KMS-11 (cell line): ENCODE results near the gene PLA2R1.
A peak's percentile ranks its signal among the peaks of the same experiment; 100 is the strongest.

Experiments used
- H2AFZ ChIP-seq: fragments of 200-600 bp; sonication (generic); 2 replicates; pipeline ENCODE4 v1.6.1; 2016; ENCODE audit warnings: antibody characterized with exemption, mixed run types, low read depth
- H3K27ac ChIP-seq: fragments of 200-600 bp; sonication (generic); 2 replicates; pipeline ENCODE4 v1.6.1; 2016; ENCODE audit warnings: mild to moderate bottlenecking, mixed run types
- H3K27me3 ChIP-seq: fragments of 200-600 bp; sonication (generic); 2 replicates; pipeline ENCODE4 v1.6.1; 2017; ENCODE audit warnings: mild to moderate bottlenecking, low read depth, mixed run types, moderate library complexity; ENCODE audit not compliant: insufficient read depth
- H3K36me3 ChIP-seq: fragments of 200-600 bp; sonication (generic); 2 replicates; pipeline ENCODE4 v1.6.1; 2017; ENCODE audit warnings: mild to moderate bottlenecking, mixed run types; ENCODE audit not compliant: insufficient read depth
- H3K4me1 ChIP-seq: fragments of 200-600 bp; sonication (generic); 2 replicates; pipeline ENCODE4 v1.6.1; 2016; ENCODE audit warnings: mild to moderate bottlenecking, low read depth, mixed run types; ENCODE audit not compliant: poor library complexity, severe bottlenecking
- H3K4me2 ChIP-seq: fragments of 200-600 bp; sonication (generic); 2 replicates; pipeline ENCODE4 v1.7.0; 2016; ENCODE audit warnings: mild to moderate bottlenecking, mixed run types
- H3K4me3 ChIP-seq: fragments of 200-600 bp; sonication (generic); IDR thresholded peaks from 2 replicates; pipeline ENCODE4 v1.6.1; 2017; ENCODE audit warnings: low read depth, low read length, mixed read lengths; ENCODE audit not compliant: insufficient read depth
- H3K79me2 ChIP-seq: fragments of 200-600 bp; sonication (generic); 2 replicates; pipeline ENCODE4 v1.6.1; 2016; ENCODE audit warnings: low read depth, mixed run types; ENCODE audit not compliant: insufficient read depth
- H3K9ac ChIP-seq: fragments of 200-600 bp; sonication (generic); 2 replicates; pipeline ENCODE4 v1.6.1; 2016; ENCODE audit warnings: mild to moderate bottlenecking, mixed run types
- H4K20me1 ChIP-seq: fragments of 200-600 bp; sonication (generic); 2 replicates; pipeline ENCODE4 v1.6.1; 2016; ENCODE audit warnings: mild to moderate bottlenecking, mixed run types; ENCODE audit not compliant: insufficient read depth
- CTCF ChIP-seq: fragments of 200-600 bp; sonication (generic); conservative IDR thresholded peaks from 2 replicates; pipeline ENCODE4 v1.6.1; 2017; ENCODE audit warnings: low read depth, mild to moderate bottlenecking, antibody characterized with exemption, low read length, moderate library complexity, mixed read lengths

Gene PLA2R1

GRCh38 chr2:159895258-159896065 lies 167.0 kb downstream of the PLA2R1 start:
- H4K20me1 ChIP-seq, result no peaks in the 10 kb centered on the region

GRCh38 chr2:159894145-159894838 lies 168.1 kb downstream of the PLA2R1 start:
- Histone ChIP-seq H3K27ac (peak overlapping the region; percentile 92), H3K4me1 (peaks cover 100% of the 10 kb centered on the region), H3K27me3 (no peaks in the 10 kb centered on the region), H3K4me2 (peak overlapping the region; percentile 75), H4K20me1 (no peaks in the 10 kb centered on the region), H3K9ac (peak overlapping the region; percentile 56), H3K79me2 (peaks cover 13% of the 10 kb centered on the region), H3K36me3 (no peaks in the 10 kb centered on the region), H3K4me3 (peak overlapping the region; percentile 66), H2AFZ (no peak overlapping the region)
- no peak for TF ChIP-seq CTCF

More at GRCh38 chr2:159895258-159896065, 167.0 kb downstream of the PLA2R1 start:
- no peak for TF ChIP-seq CTCF
- Histone ChIP-seq H3K4me1 (peaks cover 100% of the 10 kb centered on the region), H3K27ac (peak overlapping the region; percentile 92), H3K4me3 (no peak overlapping the region), H3K27me3 (no peaks in the 10 kb centered on the region), H3K4me2 (peak overlapping the region; percentile 75), H3K36me3 (no peaks in the 10 kb centered on the region), H2AFZ (no peak overlapping the region), H3K9ac (peak overlapping the region; percentile 56), H3K79me2 (peaks cover 25% of the 10 kb centered on the region)

GRCh38 chr2:159892990-159893810 lies 169.2 kb downstream of the PLA2R1 start:
- Histone ChIP-seq H3K79me2 (peaks cover 4% of the 10 kb centered on the region), H4K20me1 (no peaks in the 10 kb centered on the region), H3K27ac (peak overlapping the region; percentile 92), H3K27me3 (no peaks in the 10 kb centered on the region), H3K4me3 (no peak overlapping the region), H2AFZ (no peak overlapping the region), H3K36me3 (no peaks in the 10 kb centered on the region), H3K4me1 (peaks cover 99% of the 10 kb centered on the region), H3K9ac (no peak overlapping the region), H3K4me2 (peak overlapping the region; percentile 75)
- no peak for TF ChIP-seq CTCF

- Histone ChIP-seq H3K9ac (peak overlapping the region; percentile 38; the same call in 1 of the 2 replicates), H2AFZ (no peak overlapping the region), H3K4me3 (no peak overlapping the region), H3K27ac (peak overlapping the region; percentile 92), H3K79me2 (no peaks in the 10 kb centered on the region), H3K4me2 (peak overlapping the region; percentile 75), H4K20me1 (no peaks in the 10 kb centered on the region), H3K36me3 (no peaks in the 10 kb centered on the region), H3K27me3 (no peaks in the 10 kb centered on the region), H3K4me1 (peaks cover 88% of the 10 kb centered on the region)
- TF ChIP-seq CTCF, result no peak
Measured at GRCh38 chr2:159891917-159892730, 170.3 kb downstream of the PLA2R1 start.
